ENCODE data around the gene P2RX3. TPM values are rescaled to one million over a fixed set of nuclear protein-coding genes. Genes with fewer than 3 reads are reported as not detected.

P2RX3 gene
- total RNA-seq, 2 experiments from 2014 or later, result not detected

DNA sequence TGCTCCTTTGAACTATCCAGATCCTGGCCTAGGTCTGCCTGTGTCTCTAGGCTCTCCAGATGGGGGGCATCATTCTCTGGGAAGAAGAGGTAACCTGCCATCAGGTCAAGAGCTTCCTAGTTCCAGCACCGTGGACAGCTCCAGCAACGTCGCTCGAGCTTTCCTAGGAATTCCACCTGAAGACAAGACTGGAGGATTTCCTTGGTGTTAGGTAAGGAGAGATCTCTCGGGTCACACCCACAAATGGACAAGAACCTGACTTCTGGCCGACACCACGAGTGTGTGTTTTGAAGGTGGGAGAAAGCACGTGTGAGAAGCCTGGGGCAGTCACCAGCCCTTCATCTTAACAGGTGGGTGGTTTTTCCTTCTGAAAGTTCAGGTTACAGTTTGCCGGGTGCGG lies 41.6 kb downstream of the P2RX3 start:
- no peak overlapping the region for H3K27ac Mint-ChIP-seq
- CTCF ChIA-PET, result no interaction called here
- H3K4me1 Mint-ChIP-seq, result no peaks in the 10 kb centered on the region
- H3K4me3 Mint-ChIP-seq, result no peak overlapping the region
- H3K36me3 Mint-ChIP-seq, result no peaks in the 10 kb centered on the region
- ATAC-seq, result no peak
- no peaks in the 10 kb centered on the region for H3K9me3 Mint-ChIP-seq (ENCODE audit: low read depth)
- H3K27me3 Mint-ChIP-seq, result peaks cover 8% of the 10 kb centered on the region
- no peak for DNase-seq

DNA sequence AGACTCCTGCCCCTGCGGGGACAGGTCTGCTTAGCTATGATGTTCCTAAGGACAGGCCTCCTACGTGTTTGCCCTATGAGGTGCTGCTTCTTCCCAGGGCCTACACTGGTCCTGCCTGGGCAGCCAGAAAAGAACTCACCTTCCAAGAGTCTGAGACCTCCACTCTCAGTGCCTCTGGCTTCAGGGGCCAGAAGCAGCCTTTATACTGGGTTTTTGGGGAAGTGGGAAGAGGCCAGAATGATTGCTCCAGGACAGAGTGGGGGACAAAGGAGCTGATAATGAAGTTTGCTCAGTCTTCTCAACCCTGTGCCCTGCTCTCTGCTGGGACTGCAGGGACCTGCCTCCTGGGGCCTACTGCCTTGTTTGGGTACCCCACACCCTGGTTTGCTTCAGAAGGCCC lies 42.8 kb downstream of the P2RX3 start, which contains the start of gene PRG3:
PRG3 (minus strand) TSS at position 176 of the 400 bp plus-strand sequence. CDS start 442 bp downstream, outside the sequence.
- no peak for DNase-seq
- Mint-ChIP-seq H3K4me3 (no peak within 1 kb of the TSS), H3K27ac (no peak within 1 kb of the TSS), H3K4me1 (no peaks in the 10 kb centered on the region), H3K36me3 (no peaks in the 10 kb centered on the region), H3K27me3 (peaks cover 10% of the 10 kb centered on the region), H3K9me3 (ENCODE audit: low read depth) (no peaks in the 10 kb centered on the region)
- CTCF ChIA-PET, result no interaction called here
- ATAC-seq, result no peak

DNA sequence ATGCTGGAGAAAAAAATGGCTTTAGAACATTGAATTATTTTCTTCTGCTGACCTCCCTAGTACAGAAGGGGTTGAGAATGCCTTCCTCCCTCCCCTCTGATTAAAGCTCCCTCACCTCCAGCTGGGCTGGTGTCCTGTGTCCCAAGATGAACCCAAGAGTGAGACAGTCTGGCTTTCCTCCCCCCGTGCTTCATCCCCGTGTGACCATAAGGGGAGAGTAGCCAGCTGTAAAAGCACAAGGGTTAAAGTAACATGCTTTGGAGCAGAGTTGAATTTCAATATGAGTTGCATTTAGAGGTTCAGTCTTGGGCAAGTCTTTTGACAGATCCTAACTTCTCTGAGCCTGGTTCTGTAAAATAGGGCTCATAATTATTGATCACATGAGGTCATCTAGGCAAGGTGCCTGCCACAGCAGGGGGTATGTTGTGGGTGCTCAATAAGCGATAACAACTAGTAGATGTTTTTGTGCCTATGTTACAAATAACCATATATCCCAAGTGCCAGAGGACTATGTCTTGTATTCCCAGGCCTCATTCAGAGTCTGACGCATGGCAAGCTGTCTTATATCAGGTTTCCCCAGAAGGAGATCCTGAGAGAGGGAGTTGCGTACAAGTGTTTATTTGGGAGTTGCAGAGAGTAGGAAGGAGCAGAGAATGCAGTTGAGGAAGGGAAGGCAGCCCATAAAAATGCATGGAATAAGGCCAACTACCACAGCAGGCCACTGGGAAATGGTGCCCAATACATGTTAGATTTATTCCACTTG lies 48.2 kb downstream of the P2RX3 start:
- Mint-ChIP-seq H3K27ac (no peak overlapping the region), H3K27me3 (peaks cover 2% of the 10 kb centered on the region), H3K9me3 (ENCODE audit: low read depth) (no peaks in the 10 kb centered on the region), H3K4me3 (no peak overlapping the region), H3K36me3 (no peaks in the 10 kb centered on the region), H3K4me1 (no peaks in the 10 kb centered on the region)
- ATAC-seq (no peak), DNase-seq (no peak)
- CTCF ChIA-PET, result no interaction called here

DNA sequence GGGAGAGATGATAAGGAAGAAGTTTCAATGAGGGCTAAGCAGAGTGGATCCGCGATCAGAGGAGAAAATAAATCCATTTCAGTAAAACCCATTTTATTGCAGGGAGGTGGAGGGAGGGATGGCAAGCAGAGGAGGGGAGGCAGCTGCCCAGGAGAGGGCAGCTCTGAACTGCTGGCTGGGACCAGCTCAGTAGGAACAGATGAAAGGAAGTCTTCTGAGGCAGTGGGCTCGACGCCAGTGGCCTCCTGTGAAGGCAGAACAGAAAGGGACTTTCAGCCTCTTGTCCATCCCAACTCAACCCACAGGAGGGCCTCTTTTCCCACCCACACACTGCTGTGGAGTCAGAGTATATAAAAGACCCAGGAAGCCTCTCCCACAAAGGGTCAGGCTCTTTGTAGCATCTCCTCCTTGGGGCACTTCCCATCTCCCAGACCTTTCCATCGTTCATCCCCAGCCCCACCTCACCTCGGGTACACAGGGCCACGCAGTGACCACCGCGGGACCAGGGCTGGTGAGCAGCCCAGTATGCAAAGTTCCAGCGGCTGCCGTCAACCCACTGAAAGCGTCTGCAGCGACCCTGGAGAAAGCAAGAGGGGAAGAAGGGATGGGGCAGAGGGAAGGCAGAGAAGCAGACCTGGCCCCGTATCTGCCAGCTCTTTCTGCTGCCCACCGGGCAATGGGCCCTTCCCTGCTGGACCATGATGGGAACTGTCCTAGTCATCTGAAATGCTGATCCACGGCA lies 49.3 kb downstream of the P2RX3 start:
- CTCF ChIA-PET, result interaction anchor here (1.3 kb wide), 1 partner anchor 73 kb away, joined by 3 read pairs; the partner anchor contains the start of gene RTN4RL2
- Mint-ChIP-seq H3K27me3 (peaks cover 2% of the 10 kb centered on the region), H3K9me3 (ENCODE audit: low read depth) (no peaks in the 10 kb centered on the region), H3K36me3 (no peaks in the 10 kb centered on the region), H3K4me3 (no peak overlapping the region), H3K27ac (no peak overlapping the region), H3K4me1 (no peaks in the 10 kb centered on the region)
- ATAC-seq (no peak), DNase-seq (no peak)

DNA sequence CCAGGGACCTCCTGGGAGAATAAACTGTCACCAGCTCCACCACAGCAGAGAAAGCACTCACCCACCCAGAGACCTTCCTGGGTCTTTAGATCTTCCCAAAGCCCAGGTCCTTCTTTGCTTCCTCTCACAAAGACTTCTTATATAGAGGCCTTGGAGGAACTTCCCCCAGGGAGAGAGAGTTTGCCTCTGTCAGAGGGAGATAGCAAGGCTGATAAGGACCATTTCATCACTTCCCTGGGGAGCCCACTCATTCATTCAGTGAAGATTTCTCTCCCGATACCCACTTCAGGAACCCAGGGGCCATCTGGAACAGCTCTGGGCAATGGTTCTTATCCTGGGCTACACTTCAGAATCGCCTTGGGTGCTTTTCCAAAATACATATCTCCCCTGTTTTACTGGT lies 52.4 kb downstream of the P2RX3 start, which contains the start of gene PRG2:
PRG2 (minus strand) TSS at position 116 of the 400 bp plus-strand sequence. CDS start 706 bp downstream, outside the sequence.
- H3K27ac Mint-ChIP-seq, result no peak within 1 kb of the TSS
- CTCF ChIA-PET, result no interaction called here

DNA sequence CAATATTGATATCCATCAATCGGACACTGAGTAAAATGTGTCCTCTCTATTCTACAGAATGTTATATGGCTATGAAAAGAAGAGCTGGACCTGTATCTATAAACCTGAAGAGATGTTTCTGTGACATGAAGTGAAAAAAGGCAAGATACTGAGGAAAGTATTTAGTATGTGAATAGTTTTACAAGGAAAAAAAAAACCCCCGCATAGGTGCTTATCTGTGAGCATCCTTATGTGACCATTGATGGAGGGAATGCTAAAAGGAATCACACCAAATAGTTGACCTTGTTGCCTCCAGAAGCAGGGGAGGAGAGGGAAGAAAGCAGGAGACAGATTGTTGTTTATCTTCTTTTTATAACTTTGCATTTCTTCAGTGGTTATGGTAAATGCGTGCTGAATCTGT lies 53.0 kb downstream of the P2RX3 start:
- H3K36me3 Mint-ChIP-seq, result no peaks in the 10 kb centered on the region
- H3K9me3 Mint-ChIP-seq (ENCODE audit: low read depth), result no peaks in the 10 kb centered on the region
- no peak overlapping the region for H3K4me3 Mint-ChIP-seq
- H3K27me3 Mint-ChIP-seq, result no peaks in the 10 kb centered on the region
- CTCF ChIA-PET, result no interaction called here
- H3K4me1 Mint-ChIP-seq, result no peaks in the 10 kb centered on the region
- H3K27ac Mint-ChIP-seq, result no peak overlapping the region
- ATAC-seq (no peak), DNase-seq (no peak)

More for the DNA sequence above, 52.4 kb downstream of the P2RX3 start, which contains the start of gene PRG2:
- Mint-ChIP-seq H3K4me3 (no peak within 1 kb of the TSS), H3K27me3 (no peaks in the 10 kb centered on the region), H3K9me3 (ENCODE audit: low read depth) (no peaks in the 10 kb centered on the region), H3K36me3 (no peaks in the 10 kb centered on the region), H3K4me1 (no peaks in the 10 kb centered on the region)
- ATAC-seq (no peak), DNase-seq (no peak)

DNA sequence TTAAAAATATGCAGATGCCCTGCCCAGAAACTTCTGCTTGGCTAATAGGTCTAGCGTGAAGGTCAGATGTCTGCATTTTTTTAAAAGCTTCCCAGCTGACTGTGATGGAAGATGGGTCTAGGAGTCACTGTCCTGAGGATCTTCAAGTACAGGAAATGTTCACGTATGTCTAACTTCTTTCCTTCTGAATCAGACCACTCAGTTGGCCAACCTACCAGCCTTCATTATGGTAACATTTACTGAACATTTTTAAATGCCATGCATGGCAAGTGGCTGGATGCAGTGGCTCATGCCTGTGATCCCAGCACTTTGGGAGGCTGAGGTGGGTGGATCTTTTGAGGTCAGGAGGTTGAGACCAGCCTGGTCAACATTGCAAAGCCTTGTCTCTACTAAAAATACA lies 53.4 kb downstream of the P2RX3 start:
- CTCF ChIA-PET, result no interaction called here
- H3K36me3 Mint-ChIP-seq, result no peaks in the 10 kb centered on the region

DNA sequence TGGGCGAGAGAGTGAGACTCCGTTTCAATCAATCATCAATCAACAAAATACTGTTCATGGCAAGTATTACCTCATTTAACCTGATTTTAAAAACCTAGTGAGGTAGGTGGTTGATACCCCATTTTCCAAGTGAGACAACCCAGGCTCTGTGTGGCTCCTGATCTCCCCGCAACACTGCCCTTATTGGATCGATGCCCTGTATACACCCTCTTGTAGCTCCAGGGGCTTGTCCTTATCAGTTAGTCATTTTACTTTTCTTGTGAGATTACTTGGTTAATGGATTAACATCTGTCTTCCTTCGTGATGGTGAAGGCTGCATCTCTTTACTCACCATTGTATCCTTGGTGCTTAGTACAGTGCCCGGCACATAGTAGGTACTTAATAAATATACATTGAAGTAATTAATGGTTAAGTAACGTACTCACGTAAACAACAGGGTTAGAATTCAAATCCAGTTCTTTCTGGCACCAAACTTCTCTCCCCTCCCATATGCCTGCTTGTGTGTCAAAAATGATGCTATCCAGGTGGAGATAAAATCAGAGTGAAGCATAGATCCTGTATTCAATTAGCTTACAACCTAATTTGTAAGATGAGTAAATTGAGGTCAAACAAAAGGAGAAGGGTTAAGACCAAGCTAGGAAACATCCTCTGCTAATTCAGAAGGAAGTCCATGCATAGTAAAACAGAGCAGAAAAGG lies 54.1 kb downstream of the P2RX3 start:
- Mint-ChIP-seq H3K27me3 (no peaks in the 10 kb centered on the region), H3K9me3 (ENCODE audit: low read depth) (no peaks in the 10 kb centered on the region), H3K4me3 (no peak overlapping the region), H3K4me1 (no peaks in the 10 kb centered on the region), H3K27ac (no peak overlapping the region), H3K36me3 (no peaks in the 10 kb centered on the region)
- no peak for ATAC-seq
- no peak for DNase-seq
- CTCF ChIA-PET, result interaction anchor here (1.0 to 1.7 kb wide), 2 partner anchors 47 to 66 kb away, joined by 3 to 6 read pairs; no protein-coding TSS in a partner anchor

More for the DNA sequence above, 53.4 kb downstream of the P2RX3 start:
- Mint-ChIP-seq H3K4me3 (no peak overlapping the region), H3K4me1 (no peaks in the 10 kb centered on the region), H3K27me3 (no peaks in the 10 kb centered on the region), H3K27ac (no peak overlapping the region), H3K9me3 (ENCODE audit: low read depth) (no peaks in the 10 kb centered on the region)
- ATAC-seq (no peak), DNase-seq (no peak)

DNA sequence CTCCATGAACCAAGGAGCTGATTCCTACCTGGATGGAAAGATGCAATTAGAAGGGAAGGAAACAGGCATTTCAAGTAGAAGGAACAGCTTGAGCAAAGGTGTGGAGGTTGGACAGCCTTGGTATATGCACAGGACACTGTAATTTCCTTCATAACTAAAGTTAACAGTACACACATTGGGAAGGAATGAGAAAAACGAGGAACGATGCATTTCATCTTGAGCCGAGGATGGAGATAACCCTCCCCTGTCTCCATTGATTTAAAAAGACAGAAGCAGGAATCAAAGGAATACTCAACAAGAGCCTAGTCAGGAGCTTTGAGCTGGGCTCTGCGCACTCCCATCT lies 54.6 kb downstream of the P2RX3 start:
- Mint-ChIP-seq H3K4me1 (no peaks in the 10 kb centered on the region), H3K9me3 (ENCODE audit: low read depth) (no peaks in the 10 kb centered on the region), H3K27me3 (no peaks in the 10 kb centered on the region), H3K27ac (no peak overlapping the region), H3K4me3 (no peak overlapping the region), H3K36me3 (no peaks in the 10 kb centered on the region)
- no peak for DNase-seq
- CTCF ChIA-PET, result interaction anchor here (1.0 to 1.7 kb wide), 2 partner anchors 47 to 65 kb away, joined by 3 to 6 read pairs; no protein-coding TSS in a partner anchor
- ATAC-seq, result no peak

DNA sequence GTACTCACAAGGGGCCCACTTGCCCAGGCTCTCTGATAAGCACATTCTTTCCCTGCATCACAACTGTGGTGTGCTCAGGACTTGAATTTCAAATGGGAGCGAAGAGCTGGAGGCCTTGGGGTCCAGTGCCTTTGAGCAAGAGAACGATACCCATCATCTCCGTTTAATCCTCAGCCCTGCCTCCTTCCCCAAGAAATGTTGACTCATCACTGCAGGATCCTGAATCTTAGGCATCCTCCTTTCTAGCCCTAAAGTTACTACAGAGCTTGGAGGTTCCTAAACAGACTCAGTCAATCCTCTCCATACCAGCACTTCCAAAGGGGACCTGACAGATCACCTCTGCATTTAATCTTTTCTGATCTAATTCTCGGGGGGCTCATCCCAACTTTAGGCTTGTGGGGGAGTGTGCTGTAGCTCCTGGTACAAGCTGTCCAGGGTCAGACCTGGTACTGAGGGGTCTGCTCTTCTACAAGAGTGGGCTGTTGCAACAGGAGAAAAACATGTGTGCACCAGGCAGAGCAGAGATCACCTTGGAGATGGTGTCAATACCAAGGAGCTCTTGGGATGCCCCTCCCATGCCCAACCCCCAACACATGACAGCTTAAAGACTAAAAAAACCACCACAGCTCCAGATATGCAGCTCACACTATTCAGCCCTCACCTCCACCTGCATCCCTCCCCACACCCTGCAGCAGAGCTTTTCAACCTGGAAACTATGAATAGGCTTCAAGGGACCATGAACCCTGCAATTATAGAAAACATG lies 56.2 kb downstream of the P2RX3 start:
- DNase-seq, result no peak
- no peak overlapping the region for H3K4me3 Mint-ChIP-seq
- no peak for ATAC-seq
- CTCF ChIA-PET, result interaction anchor here (0.6 to 0.7 kb wide), 2 partner anchors 52 to 330 kb away, joined by 3 read pairs; no protein-coding TSS in a partner anchor
- H3K9me3 Mint-ChIP-seq (ENCODE audit: low read depth), result no peaks in the 10 kb centered on the region
- H3K36me3 Mint-ChIP-seq, result no peaks in the 10 kb centered on the region
- no peaks in the 10 kb centered on the region for H3K4me1 Mint-ChIP-seq
- H3K27me3 Mint-ChIP-seq, result no peaks in the 10 kb centered on the region
- no peak overlapping the region for H3K27ac Mint-ChIP-seq

DNA sequence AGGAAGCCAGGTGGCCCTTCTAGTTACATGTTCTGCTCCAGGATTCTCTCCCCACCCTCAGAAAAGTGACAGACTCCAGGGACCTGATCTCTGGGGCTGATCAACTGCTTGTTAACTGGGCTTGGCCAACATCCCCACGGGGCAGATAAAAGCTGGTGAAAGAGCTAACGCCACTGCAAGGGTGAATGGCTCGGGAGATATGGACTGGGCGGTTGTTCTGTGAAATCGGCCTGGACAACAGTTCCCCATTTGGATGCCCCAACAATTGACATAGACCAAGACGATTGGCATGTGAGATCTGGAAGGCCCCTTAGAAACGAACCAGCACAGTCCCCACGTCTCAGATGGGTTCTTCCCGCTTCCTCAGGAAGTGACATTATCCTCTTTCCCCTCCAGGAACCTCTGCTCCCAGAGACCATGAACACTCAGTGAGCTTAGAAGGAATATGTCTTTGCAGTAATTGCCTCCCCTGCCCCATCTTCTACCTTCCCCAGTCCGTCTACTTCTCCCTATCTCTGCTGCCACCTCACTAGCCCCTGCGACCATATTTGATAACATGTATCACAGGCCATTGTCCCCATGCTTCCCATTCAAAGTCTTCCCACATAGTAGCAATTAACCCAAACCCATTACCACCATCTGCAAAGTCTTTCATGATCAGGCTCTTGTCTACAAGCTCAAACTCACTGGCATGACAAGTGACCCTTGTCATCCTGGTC lies 57.9 kb downstream of the P2RX3 start:
- ATAC-seq, result no peak
- Mint-ChIP-seq H3K9me3 (ENCODE audit: low read depth) (no peaks in the 10 kb centered on the region), H3K36me3 (no peaks in the 10 kb centered on the region), H3K4me3 (no peak overlapping the region), H3K27ac (no peak overlapping the region), H3K4me1 (no peaks in the 10 kb centered on the region), H3K27me3 (no peaks in the 10 kb centered on the region)
- DNase-seq, result no peak
- CTCF ChIA-PET, result interaction anchor here (1.5 kb wide), 2 partner anchors 46 to 50 kb away, joined by 3 to 4 read pairs; no protein-coding TSS in a partner anchor

DNA sequence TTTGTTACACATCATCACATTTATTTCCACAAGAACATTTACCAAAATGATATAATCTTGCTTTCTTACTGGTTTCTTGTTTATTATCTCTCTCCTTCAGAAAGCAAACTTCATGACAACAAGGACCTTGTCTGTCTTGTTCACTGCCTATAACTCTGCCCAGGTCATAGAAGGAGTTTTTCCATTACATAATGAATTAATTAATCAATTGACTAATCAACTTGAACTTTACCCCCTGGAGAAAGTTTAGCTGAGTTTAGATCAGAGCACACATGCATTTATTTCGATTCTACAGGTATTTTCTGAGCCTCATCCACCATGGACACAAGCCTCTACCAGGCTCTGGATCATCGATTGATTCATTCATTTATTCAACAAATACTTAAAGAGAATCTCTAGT lies 58.6 kb downstream of the P2RX3 start:
- no peak for DNase-seq
- ATAC-seq, result no peak
- Mint-ChIP-seq H3K4me1 (no peaks in the 10 kb centered on the region), H3K36me3 (no peaks in the 10 kb centered on the region), H3K9me3 (ENCODE audit: low read depth) (no peaks in the 10 kb centered on the region), H3K27me3 (no peaks in the 10 kb centered on the region), H3K4me3 (no peak overlapping the region), H3K27ac (no peak overlapping the region)
- CTCF ChIA-PET, result interaction anchor here (1.5 kb wide), 3 partner anchors 46 to 61 kb away, joined by 3 to 4 read pairs (median 4); no protein-coding TSS in a partner anchor
